ENCODE measurements around the gene MAPK14. TPM values are rescaled to one million over a fixed set of nuclear protein-coding genes. Genes with fewer than 3 reads are reported as not detected.

Gene MAPK14
- polyA plus RNA-seq, 1 donor, result 34.0 TPM

- no peak for DNase-seq (ENCODE audit: low read depth)
Observed at GRCh38 chr6:36035225-36035624, 7.6 kb downstream of the MAPK14 start.

- DNase-seq (ENCODE audit: low read depth), result no peak
Observed at GRCh38 chr6:36038120-36038876, 10.7 kb downstream of the MAPK14 start.

- no peak for DNase-seq (ENCODE audit: low read depth)
Observed at GRCh38 chr6:36039112-36039511, 11.5 kb downstream of the MAPK14 start.

- no peak for DNase-seq (ENCODE audit: low read depth)
Observed at GRCh38 chr6:36040958-36041357, 13.3 kb downstream of the MAPK14 start.

GRCh38 chr6:36042618-36043260 is 15.1 kb downstream of the MAPK14 start:
- no peak for DNase-seq (ENCODE audit: low read depth)

- no peak for DNase-seq (ENCODE audit: low read depth)
Observed at GRCh38 chr6:36049582-36049981, 22.0 kb downstream of the MAPK14 start.

- DNase-seq (ENCODE audit: low read depth), result no peak
Observed at GRCh38 chr6:36050305-36050704, 22.7 kb downstream of the MAPK14 start.

GRCh38 chr6:36050947-36051710 is 23.5 kb downstream of the MAPK14 start:
- DNase-seq (ENCODE audit: low read depth), result no peak

- DNase-seq (ENCODE audit: low read depth), result no peak
Observed at GRCh38 chr6:36052097-36052496, 24.5 kb downstream of the MAPK14 start.

- DNase-seq (ENCODE audit: low read depth), result no peak
Observed at GRCh38 chr6:36053878-36054277, 26.3 kb downstream of the MAPK14 start.

- DNase-seq (ENCODE audit: low read depth), result no peak
Observed at GRCh38 chr6:36054415-36054814, 26.8 kb downstream of the MAPK14 start.

GRCh38 chr6:36054956-36055355 is 27.3 kb downstream of the MAPK14 start:
- DNase-seq (ENCODE audit: low read depth), result no peak

GRCh38 chr6:36056178-36056577 is 28.6 kb downstream of the MAPK14 start:
- no peak for DNase-seq (ENCODE audit: low read depth)

- no peak for DNase-seq (ENCODE audit: low read depth)
Observed at GRCh38 chr6:36061236-36061635, 33.6 kb downstream of the MAPK14 start.

GRCh38 chr6:36062247-36062646 is 34.6 kb downstream of the MAPK14 start:
- no peak for DNase-seq (ENCODE audit: low read depth)

GRCh38 chr6:36063318-36064060 is 35.9 kb downstream of the MAPK14 start:
- no peak for DNase-seq (ENCODE audit: low read depth)

- no peak for DNase-seq (ENCODE audit: low read depth)
Observed at GRCh38 chr6:36064770-36065396, 37.3 kb downstream of the MAPK14 start.

- no peak for DNase-seq (ENCODE audit: low read depth)
Observed at GRCh38 chr6:36065916-36066315, 38.3 kb downstream of the MAPK14 start.

GRCh38 chr6:36066817-36067216 is 39.2 kb downstream of the MAPK14 start:
- no peak for DNase-seq (ENCODE audit: low read depth)

GRCh38 chr6:36067374-36068011 is 39.9 kb downstream of the MAPK14 start:
- DNase-seq (ENCODE audit: low read depth), result no peak

GRCh38 chr6:36068012-36068392 is 40.4 kb downstream of the MAPK14 start:
- DNase-seq (ENCODE audit: low read depth), result no peak

Data from forelimb muscle (tissue), 1 donor.